ENCODE results near the gene SUN5.

Gene SUN5

DNA sequence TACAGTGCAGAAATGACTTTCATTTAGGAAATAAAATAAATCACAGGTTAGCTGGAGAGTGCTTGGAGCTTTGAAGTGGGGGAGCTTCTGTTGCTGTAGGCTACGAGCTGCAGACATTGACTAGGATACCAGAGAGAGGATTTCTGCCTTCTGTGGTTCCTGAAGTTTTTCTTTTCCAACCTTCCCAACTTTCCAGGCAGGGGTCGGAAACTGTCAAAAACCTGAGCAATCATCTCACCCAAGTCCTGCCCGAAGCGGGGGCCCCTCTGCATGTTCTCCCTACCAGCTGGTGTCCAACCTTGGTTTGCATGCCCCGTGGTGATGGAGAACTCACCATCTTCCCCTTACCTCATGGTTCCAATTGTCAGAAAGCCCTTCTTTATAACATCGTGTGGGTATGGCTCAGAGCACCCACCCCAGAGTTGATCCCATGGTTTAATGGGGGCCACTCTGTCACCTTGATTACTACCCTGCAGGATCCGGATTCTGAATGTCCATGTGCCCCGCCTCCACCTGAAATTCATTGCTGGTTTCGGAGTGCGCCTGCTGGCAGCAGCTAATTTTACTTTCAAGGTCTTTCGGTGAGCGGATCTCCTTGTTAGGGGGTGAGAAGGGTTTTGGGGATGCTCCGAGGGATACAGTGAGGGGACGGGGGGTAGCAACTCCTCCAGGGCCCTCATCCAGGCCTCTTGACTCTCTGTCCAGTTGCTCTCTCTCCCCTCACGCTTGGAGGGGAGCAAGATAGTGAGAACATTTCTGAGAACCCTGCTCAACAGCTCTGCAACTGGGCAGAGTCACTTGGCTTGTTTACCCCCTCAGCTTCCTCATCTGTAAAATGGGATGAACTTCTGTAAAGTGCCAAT, 8.3 kb upstream of the SUN5 start:
- DNase-seq = no peak

DNA sequence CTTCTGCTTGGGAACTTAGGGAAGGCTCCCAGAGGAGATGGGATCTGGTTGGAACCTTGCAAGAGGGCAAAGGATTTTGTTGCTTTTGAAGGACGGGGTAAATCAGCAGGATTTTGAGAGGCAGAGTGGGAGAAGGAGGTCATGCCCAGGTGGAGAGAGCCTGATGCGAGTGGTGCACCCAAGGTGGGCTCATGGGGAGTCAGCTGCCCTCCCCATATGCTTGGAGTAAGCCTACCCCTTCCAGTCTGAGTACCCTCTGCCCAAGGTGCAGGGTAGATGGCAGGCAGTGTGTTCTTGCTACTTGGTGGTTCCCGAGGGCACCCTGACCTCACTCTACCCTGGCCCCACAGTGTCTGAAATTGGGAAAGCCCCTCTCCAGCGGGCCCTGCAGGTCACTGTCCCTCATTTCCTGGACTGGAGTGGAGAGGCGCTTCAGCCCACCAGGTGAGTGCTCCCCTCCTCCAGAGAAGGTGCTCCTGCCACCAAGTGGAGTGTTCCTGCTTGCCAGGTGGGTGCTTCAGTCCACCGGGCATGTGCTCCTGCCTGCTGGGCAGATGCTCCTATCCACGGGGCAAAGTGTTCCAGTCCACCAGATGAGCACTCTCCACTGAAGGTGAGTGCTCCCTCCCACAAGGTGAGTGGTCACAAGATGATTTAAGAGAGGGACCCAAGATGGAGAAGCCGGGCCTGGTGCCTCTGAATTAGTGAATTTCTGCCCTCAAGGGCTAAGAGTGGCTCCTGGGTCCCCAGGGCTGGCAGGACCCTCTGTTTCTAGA, 6.6 kb upstream of the SUN5 start:
- DNase-seq = no peak

DNA sequence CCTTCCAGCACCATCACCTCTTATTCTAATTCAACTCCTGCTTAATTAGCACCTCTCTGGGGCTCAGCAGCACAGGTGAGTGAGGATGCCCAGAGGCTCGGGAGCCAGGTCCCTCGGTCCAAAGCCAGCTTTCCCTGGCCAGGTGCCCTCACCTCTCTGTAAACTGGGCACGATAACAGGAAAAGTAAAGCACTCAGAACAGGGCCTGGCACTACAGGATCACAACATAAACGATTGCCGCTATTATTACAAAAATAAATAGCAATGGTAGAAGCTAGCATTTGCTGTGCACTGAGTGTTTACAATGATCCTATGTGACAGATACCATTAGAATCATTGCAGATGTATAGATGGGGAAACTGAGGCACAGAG, 5.9 kb upstream of the SUN5 start:
- no peak for DNase-seq

DNA sequence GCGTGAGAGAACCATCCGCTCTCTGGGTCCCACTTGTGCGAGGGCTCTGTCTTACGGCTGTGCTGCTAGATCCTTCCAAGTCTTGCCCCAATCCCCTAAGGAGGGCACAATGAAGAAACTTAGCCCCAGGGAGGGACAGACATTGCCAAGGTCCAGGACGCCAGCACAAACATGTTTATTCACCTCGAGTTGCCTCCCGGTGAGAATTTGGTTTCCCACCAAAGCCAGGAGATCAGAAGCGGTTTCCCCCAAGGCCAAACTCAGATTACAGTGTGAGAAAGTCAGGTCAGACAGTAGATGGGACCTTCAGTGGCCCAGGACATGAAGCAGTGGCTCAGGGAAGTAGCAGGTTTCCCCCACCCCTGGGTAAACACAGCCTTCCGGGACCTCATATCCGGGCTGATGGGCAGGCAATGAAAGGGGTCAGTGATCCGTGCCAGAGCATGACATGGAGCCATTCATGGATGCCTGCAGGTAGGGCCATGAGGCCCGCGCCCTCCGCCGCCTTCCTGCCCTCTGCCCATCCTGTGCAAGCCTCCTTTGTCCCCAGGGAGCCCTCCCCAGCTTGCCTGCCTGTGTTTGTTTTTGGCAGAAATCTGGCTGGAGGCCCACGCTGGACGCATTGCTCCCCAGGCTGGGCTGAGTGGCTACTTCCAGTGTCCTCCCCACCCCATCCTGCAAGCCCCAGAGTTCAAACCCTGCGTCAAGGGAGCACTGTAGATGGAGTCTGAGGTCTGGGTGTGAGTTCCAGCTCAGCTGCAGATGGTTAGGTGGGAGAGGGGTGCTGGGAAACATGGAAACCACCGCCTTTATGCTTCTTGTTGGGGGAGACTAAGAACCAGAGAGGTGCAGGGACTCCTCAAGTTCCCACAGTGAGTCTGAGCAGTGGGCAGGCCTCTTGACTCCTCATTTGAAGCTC, 5.2 kb upstream of the SUN5 start:
- DNase-seq = no peak

DNA sequence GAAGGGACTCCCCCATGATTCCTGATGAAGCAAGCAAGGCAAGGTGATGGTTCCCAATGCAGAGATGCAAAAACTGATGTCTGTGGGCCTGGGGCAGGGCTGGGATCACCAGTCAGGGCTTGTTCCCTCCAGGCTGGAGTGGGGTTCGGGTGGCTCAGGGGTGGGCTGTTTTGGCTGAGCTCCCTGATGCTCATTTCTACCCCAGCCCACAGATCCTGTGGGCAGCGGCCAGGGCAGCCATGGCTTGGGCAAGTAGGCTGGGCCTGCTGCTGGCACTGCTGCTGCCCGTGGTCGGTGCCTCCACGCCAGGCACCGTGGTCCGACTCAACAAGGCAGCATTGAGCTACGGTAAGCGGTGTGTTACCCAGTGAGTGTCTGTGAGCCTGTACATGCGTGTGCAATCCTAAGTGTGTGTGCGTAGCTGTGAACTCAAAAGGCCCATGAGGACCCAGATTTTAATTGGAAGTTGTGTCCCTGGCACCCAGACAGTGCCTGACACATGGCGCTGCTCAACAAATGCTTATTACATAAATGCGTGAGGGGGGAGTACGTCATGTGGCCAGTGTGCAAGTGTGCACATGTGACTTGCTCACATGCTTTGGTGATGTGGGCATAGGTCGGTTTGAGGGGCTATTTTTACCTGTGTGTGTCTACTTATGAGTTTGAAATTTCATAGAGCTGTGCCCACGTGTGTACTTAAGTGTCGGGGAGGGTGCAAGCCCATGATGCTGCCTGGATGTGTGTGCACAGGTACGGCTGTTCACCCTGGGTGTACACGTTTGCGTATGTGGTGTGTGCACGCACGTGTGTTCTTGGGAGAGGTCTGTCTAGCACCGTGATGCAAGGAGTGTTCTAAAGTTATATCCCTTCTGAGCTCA, 4.3 kb upstream of the SUN5 start:
- DNase-seq = no peak

DNA sequence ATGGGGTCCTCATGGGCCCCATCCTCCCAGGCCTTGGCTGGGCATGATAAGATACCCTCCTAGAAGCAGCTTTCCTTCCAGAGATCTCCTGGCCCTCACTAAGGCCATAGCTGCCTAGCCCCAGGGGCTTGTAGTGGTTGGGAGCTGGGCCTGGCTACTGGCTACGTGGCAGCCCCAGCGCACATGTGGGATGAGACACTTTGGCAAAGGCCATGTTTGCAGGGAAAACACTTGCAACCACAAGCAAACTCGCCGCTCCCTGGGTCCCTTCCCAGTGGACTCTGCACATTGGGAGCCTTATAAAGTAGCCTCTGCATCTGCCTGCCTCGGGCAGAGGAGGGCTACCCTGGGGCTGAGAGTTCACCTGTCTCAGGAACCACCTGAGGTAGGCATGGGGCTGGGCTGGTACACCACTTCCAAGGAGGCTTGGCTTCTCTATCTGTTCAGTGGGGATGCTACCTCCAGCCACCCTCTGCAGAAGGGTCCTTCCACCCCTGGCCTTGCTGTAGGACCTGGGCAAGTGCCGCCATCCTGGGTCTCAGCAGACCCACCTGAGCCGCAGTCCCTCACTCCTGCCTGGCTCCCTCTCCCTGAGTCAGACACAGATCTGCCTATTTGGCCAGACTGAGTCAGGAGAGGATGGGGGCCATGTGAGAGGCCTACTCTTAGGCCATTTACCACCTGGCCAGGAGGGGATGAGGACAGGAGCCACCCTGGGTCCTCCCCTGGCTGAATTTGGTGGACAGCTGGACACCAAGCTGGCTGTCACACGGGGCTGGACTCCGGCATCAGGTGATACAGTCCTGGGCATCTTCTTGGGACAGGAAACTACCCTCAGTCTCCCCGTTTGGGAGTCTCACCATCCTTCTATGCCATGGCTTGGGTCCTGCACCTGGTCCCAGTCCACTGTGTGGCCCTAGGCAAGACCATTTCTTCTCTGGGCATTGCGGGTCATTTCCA, 3.4 kb upstream of the SUN5 start, which contains the start of gene BPIFB2:
Gene BPIFB2 (plus strand): TSS at position 329 of the 960 bp plus-strand sequence. CDS start 871 bp downstream, outside the sequence.
- DNase-seq = no peak

DNA sequence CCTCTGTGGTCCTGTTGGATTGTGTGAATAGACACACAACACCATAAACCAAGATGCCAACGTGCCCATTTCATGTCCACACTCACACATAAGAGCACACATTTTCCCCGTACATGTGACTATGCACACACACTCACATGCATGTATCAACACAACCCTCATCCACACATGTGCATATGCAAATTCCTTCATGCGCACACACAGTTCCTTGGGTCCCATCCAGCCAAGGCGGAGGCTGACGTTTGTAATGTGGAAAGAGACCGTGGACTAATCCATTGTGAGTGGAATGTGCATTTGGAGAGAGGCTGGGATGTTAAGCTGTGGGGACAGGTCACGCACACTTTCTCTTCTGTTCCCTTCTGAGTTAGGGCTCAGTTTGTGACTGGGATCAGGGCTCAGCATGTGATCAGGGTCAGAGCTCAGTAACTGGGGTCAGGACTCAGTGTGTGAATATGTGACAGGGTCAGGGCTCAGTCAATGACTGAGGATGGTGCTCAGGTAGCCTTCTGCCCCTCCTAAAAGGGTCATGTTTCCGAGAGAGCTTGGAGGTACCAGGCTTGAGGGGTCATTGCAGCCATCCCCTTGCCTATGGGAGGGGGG, 2.6 kb upstream of the SUN5 start:
- DNase-seq = no peak

DNA sequence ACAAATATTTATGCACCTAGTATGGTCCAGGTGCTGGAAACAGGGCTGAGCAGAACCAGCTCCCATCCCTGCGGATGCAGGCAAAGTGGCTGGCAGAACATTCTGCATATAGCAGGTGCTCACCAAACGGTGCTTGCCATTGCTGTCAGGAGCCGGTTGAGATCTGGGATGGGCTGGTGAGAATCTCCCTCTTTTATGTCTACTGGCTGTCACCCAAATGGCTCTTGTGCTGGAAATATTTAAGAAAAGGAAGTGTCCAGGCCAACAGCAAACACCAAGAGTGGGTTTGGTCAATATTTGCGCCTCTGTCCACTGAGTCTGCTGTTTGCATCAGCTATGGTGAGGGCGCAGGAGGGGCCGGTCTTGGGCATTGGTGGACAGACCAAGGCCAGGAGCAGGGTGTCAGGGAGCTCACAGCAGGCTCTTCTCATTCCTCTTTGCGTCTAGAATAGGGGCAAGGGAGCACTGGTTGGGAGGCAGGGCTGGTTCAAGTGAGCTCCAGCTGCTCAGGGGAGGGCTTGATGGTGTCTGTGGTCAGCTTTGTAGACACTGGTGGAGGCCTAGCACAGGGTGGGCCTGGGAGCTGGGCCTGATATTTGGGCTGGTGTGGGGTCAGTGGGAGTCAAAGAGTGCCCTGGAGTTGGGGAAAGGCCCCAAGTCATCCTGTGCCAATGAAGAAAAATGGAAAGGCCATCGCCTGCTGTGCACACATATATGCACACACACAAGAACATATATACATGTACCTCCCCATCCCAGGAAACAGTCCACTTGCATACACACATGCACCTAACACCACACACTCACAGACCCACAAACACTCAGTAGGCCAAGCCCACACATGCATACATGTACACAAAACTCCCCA, 1.9 kb upstream of the SUN5 start:
- DNase-seq = no peak

DNA sequence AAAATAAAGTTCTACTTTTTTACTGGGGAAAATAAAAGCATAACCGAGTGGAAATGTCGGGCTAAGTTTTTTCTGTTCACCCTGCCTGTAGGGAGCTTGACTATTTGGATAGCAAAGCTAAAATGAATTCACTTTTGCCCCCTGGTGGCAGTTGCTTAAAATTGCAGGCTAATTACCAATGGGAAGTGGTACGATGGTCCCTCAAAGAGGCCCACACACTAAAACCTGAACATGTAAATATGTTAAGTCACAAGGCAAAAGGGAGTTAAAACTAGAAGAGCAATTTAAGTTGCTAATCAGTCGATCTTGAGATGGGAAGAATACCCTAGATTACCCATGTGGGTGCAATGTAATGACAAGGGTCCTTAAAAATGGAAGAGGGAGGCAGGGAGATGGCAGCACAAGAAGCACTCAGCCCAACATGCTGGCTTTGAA, 916 bp upstream of the SUN5 start:
- DNase-seq = peak; percentile 44

DNA sequence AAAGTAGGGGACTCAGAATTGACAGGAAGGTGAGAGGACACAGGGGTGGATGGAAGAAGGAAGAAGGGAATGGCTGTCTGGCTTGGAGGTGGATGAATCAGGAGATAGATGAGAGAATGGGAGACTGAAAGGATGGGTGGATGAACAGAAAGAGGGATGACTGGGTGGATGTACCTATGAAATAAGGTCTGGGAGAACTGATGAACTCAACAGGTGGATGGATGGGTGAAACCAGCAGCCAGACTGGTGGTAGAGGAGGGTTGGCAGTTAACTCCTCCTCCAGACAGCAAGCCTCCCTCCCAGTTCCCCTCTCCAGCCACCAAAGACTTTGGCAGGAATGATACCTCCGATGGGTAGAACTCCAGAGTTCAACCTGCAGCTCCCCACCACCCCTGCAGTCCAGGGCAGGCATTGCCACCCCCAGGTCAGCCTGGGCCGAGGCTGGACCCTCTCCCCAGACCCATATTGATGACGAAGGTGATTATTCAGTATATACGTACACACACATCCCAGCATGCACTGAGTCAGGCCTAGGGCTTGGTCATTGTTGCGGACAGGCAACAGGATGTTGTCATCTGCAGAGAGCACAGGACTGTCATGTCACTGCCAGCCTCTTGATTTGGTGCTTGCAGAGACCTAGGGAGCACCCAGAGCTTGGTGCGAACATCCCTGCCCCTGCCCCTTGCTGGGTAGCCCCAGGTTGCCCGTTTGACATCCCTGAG, 2.0 kb downstream of the SUN5 start:
- no peak for DNase-seq

DNA sequence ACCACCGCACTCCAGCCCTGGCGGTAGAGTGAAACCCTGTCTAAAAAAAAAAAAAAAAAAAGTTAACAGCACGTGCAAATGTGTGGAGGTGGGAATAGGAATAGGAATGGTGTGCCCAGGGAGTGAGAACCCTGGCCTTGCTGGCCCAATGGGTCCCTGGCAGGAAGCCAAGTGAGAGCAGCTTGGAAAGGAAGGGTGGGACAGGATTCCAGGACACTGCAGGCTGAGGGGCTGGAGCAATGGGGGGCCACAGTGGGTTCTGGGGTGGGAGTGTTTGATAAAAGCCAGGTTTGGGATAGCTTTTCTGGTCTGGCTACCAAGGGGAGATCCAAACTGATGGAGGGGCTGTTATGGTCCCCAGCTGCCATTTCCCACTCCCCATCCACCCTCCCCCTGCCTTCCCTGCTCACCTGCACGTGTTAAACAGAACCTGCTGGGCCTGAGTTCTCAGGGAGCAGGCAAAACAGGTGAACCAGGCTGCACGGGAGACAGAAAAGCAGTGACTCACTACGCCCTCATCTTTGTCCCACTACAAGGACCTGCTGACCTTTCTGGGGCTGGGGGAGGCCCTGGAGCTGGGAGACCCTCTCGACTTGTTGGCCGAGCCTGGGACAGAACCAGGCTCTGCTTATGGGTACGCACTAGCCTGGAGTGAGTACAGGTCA, 3.3 kb downstream of the SUN5 start:
- no peak for DNase-seq

DNA sequence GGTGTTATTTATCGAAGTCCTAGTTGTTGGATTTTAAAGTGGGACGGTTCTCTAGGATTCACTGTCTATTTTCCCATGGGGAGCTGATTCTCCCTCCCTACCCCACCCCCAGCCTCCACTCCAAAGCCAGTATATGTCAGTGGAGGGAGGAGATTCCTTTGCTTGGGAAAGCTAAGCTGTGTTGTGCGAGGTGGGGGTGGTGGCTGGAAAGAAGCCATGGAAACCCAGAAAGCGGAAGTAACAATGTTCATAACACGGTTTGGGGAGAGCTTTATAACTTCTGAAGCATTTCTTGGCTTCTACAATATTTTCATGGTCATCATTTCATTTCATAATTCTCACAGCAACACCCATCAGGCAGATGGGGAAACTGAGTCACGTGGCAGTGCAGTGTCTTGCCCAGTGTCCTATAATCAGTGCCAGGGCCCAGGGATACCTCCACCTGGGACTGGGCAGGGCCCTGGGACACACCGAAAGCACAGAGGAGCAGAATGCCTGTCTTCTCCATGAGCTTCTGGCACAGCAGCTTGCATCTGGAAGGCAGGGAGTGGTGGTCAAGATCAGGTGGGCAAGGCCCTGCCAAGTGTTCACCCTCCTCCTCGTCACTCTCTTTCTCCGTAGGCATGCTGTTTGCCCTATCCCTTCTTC, 4.5 kb downstream of the SUN5 start:
- DNase-seq = no peak

DNA sequence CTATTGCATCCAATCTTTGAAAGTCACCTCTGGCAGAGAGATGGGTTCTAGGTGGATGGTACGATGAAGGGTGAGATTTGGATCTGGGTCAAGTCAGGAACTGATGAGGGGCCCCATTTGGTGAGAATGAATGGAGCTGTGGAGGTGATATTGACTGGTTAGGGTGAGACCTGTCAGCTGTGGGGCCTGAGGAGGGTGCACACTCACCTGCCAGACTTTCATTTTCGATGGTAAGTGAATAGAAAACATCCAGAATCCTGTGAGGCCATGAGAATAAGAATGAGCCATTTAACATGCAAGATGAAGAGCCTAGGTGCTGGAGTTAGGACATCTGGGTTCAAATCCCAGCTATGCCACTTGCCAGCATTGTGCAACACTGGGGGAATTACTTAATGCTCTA, 6.8 kb downstream of the SUN5 start:
- DNase-seq = no peak

DNA sequence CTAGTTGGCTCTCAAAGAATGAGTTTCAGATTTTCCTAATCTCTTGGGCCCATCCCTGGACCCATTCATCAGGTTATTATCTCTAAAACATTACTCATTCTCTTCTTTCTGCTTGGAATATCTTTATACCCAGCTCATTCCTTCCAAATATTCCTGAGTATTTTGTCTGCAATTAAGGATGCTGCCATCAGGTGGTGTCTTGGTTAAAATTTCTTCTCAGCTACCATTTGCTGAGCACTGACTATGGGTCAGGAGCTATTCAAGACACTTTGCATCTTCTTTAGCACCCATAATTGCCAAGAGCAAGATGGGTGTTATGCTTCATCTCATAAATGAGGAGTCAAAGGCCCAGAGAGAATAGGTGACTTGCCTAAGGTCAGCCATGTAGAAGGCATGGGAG, 8.4 kb downstream of the SUN5 start:
- DNase-seq = no peak

DNA sequence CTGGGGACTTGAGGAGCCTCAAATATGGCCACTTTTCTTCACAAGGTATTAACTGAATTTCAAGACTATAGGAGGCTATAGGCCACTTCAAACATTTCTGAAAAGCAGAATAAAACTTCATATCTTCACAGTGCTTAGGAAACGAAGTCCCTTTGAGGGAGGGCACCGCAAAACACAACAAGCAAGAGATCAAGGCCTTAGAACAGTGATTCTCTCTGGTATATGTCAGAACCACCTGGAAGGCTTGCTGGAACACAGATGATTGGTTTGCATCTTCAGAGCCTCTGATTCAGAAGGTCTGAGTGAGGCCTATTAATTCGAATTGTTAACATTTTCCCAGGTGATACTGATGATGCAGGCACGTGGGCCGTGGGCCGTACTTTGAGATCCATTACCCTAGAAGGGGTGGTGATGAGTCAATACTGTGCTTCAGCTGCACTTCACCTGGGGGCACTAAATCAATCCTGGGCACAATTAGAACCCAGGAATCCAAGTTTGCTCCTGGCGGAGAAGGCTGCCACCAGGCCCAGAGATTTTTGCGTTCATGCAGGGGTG, 10.7 kb downstream of the SUN5 start:
- DNase-seq = no peak

DNA sequence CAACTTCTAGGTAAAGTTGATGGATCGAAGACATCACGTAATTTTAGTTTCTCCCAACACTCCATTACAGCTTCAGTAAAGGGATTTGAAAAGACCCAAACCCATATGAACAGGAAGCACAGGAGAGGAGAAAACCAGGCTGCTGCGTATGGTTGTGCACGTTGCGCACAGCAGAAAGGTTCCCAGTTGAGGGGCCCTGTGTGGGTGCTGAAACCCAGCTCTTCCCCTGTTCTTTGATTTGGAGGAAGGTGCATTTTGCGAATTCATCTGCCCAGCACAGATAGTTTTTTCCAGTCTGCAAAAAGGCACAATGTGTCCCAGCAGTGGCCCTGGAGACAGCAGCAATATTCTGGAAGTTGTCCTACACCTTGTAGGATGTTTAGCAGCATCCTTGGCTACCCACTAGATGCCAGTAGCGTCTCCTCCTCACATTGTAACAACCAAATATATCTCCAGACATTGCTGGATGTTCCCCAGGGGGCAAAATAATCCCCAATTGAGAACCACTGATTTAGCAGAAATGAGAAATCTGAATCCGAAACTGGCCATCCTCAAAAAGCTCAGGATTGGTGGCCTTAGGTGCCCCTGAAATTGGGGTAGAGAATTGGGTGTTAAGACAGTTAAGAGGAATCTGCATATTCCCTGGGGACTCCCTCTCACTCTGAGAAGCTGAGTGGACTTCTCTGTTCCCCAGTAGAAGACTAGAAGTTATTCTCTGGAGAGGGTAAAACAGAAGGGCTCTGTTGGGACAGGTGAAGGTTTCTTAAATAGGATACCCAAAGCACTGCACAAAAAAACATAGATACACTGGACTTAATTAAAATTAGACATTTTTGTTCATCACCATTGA, 12.2 kb downstream of the SUN5 start:
- DNase-seq = no peak
